Islet precursor cell (in vitro differentiated cells): ENCODE measurements around the gene LTBP1.

Experiments
- DNase-seq: peaks from one replicate; pipeline ENCODE4 v3.0.0-alpha.2; 2018

Gene LTBP1

GRCh38 chr2:33277002-33277426, 330.3 kb downstream of the LTBP1 start:
- DNase-seq = no peak

GRCh38 chr2:33278245-33278943, 331.6 kb downstream of the LTBP1 start:
- no peak for DNase-seq

DNA sequence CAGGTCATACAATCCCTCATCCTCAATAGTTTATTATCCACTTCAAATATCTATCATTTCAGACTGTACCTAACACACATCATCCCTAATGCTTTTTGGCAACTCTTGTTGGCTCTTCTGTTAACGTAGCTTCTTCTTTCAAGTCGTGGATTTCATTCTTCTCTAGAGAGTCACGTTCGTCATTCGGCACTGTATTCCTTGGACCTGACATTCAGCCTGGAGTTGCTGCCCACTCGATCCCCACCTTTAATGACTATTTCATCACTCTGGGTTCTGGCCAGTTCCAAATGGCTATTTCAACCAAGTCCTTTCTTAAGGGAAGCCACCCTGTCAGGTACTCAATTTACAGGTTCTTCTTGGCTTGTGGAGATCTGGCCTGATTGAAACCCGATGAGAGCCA, 337.5 kb downstream of the LTBP1 start:
- DNase-seq = no peak

DNA sequence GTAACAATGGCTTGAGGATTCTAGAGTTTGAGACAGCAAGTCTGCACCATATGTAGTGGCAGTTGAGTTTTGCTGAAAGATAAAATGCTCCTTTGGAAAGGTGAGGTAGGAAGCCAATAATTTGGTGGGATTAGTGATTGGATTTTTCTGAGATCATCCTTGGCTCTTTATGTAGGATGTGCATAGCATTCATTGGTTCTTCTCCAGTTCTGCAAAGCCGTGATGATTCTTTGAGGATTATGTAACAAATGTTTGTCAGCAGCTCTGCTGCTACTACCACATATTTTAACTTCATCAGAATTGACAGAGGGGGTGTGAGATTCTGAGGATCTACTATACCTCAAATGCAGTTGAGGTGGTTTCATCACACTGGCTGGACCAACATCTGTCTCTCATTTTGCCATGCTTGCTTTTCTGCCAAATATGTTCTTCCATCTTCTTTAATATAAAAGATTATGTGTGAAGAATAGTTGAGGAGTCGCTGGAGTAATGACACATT, 340.8 kb downstream of the LTBP1 start:
- no peak for DNase-seq

GRCh38 chr2:33288011-33288410, 341.3 kb downstream of the LTBP1 start:
- no peak for DNase-seq

DNA sequence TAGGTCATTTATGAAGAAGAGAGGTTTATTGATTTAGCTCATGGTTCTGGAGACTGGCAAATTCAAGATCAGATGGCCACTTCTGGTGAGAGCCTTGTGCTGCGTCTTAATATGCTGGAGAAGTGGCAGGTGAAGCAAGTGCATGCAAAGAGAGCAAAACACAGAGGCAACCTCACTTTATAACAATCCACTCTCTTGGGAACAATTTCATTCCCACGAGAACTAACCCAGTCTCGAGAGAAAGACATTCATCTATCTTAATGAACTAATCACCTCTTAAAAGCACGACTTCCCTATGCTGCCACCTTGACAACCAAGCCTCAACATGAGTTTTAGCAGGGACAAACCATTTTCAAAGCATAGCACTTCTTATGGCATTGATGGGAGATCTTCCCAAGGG, 343.2 kb downstream of the LTBP1 start:
- no peak for DNase-seq

DNA sequence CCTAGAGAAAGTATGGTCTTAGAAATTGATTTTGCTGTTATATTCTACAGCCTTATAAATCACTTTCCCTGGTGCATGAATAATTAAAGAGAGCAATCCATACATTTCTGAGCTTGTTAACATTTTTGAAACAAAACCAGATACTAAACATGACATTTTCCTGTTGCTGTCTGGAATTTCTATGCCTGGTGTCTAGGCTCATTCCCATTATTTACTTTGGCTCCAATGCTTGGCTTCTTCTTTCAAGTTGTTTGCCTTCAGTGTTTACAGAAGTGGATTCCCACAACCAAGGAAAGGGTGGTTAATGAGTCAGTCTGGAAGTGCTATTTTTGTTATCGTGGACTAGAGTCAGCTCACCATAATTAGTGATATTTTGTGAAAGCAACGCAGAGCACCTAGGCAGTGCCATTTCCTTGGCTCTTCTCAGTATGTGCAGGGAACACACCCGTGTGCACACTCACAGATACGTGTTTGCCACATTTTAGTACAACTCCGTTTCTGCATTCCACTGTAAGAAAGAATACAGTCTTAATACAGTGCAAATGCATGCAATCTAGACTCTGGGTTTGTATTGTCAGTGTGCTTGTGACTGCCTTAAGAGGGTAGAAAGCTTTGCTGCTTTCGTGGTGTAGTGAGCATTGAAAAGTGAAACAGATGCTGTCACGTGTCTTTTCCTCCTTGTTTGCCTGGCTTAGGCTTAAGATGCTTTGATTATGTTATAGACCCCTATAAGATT, 344.7 kb downstream of the LTBP1 start:
- DNase-seq = no peak

DNA sequence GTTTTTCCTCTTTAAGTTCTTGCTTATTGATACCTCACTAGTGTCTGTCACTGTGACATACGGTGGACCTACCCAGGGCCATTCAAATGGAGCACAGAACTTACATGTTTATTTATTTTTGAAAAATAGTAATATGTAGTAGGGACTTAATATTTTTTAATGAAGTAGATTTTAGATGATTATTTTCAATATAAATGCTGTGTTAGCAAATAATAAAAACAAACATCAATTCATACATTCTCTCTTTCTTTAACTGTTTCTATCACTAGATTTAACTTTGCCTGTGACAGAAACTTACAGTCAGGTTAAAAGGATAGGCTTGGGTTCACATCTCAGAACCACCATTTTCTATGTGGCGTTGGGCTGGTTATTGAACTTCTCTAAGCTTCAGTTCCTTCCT, 345.3 kb downstream of the LTBP1 start:
- DNase-seq = no peak

- no peak for DNase-seq
Measured at GRCh38 chr2:33292981-33293595, 346.3 kb downstream of the LTBP1 start.

GRCh38 chr2:33298233-33298632, 351.5 kb downstream of the LTBP1 start:
- no peak for DNase-seq

DNA sequence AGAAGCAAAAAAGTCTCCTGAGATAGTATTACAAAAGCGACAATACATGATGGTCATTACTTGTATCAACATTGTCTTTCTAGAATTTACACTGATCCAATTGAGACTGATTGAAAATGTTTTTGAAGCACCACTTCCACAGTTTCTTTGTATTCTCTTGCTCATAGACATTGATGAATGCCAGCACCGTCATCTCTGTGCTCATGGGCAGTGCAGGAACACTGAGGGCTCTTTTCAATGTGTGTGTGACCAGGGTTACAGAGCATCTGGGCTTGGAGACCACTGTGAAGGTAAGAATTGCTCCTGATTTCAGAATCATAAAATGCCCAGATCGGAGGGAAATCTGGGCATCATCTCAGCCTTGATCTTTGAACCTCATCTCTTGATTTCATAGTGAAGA, 354.6 kb downstream of the LTBP1 start:
- DNase-seq = no peak

DNA sequence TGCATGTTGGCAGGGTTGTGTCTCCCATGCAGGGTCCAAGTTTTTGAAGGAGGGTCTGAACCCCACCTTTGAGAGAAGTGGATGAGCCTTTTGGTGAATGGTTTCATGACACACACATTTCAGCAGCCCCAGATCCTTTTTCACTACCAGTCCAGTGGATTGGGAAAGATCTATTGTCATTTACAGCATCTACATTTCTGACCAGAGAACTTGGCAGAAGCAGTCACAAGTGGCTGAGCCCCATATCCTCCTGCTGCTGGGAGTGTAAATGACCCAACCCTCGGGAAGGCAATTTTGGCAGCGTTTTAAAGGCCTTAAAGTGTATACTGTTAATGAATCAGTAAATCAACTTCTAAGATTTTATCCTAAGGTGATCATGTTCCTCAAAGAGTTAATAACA, 355.6 kb downstream of the LTBP1 start:
- DNase-seq = no peak

GRCh38 chr2:33304032-33304864, 357.5 kb downstream of the LTBP1 start:
- DNase-seq = no peak

DNA sequence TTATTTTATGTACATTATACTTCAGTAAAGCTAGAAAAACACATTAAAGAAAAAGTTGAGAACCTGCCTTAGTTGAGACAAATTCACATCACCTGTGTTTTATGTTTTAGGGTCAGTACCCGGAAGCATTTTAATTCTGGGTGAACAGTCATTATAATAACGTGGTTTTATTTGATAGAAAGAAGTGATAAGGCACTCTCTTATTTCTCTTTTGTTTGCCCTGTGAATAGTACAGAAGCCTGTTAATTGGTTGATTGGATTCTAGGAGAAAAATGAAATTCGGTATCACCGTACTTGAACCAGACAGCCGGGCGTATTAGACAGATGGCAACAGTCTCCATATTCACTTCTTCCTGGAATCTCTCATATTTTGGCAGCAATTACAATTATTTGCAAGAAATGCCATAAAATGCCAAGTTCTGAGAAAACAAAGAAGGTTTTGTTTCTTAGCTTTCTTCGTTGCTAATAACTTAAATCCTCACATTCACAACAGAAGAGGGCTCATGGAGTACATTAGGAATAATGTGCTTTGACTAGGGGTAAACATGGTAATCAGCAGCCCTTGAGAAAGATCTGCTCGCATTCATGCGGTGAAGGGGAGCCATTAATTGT, 361.0 kb downstream of the LTBP1 start:
- no peak for DNase-seq

GRCh38 chr2:33312355-33312754, 365.6 kb downstream of the LTBP1 start:
- no peak for DNase-seq

- no peak for DNase-seq
Measured at GRCh38 chr2:33313039-33313438, 366.3 kb downstream of the LTBP1 start.

GRCh38 chr2:33314541-33314940, 367.8 kb downstream of the LTBP1 start:
- no peak for DNase-seq

- DNase-seq = no peak
Measured at GRCh38 chr2:33316328-33316727, 369.6 kb downstream of the LTBP1 start.

GRCh38 chr2:33317369-33318007, 370.7 kb downstream of the LTBP1 start:
- no peak for DNase-seq

- no peak for DNase-seq
Measured at GRCh38 chr2:33318456-33318855, 371.7 kb downstream of the LTBP1 start.

- DNase-seq = no peak
Measured at GRCh38 chr2:33320573-33320972, 373.8 kb downstream of the LTBP1 start.

DNA sequence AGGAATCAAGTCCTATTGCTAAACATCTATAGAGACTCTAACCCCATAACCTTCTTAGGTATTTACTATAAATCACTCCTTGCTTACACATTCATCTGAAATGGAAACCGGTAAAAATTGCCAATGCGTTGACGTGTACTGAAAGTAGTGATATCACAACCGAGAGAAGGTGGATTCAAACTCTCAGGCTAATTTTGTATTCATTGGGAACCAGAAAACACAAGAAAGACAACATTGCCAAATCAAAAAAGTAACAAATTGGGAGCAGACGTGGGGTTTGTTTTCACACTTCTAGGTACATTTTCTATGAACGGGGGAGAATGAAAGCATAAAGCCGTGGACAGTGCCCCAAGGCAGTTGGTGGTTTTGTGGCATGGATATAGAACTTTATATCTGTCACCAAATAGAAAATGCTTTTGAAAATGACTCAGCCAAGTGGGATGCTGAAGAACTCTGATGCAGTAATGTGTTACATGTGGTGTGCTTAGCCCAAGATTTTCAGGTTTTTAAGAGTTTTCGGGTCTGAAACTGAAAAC, 374.6 kb downstream of the LTBP1 start:
- no peak for DNase-seq
